NCI-H345 (cell line): ENCODE measurements around the gene AMOTL1.

Experiments used
- DNase-seq: peaks from one replicate; lab custom pipeline; 2025; lab: John Stamatoyannopoulos, UW

The AMOTL1 gene

GRCh38 chr11:94767701-94768601 lies at the start of gene AMOTL1:
Gene AMOTL1, plus strand, starts transcription at chr11:94768356. Its CDS starts 156 bp downstream, at chr11:94768512.
- peak; percentile 93 for DNase-seq

GRCh38 chr11:94719876-94720275 lies 48.3 kb upstream of the AMOTL1 start:
- DNase-seq = no peak

- DNase-seq = no peak
Observed at GRCh38 chr11:94721565-94722292, 46.4 kb upstream of the AMOTL1 start.

GRCh38 chr11:94722735-94723134 lies 45.4 kb upstream of the AMOTL1 start:
- DNase-seq = no peak

- no peak for DNase-seq
Observed at GRCh38 chr11:94725097-94725496, 43.1 kb upstream of the AMOTL1 start.

GRCh38 chr11:94727819-94728218 lies 40.3 kb upstream of the AMOTL1 start:
- no peak for DNase-seq

GRCh38 chr11:94728541-94728940 lies 39.6 kb upstream of the AMOTL1 start:
- DNase-seq = no peak

- DNase-seq = no peak
Observed at GRCh38 chr11:94728966-94729751, 39.0 kb upstream of the AMOTL1 start.

GRCh38 chr11:94730153-94730552 lies 38.0 kb upstream of the AMOTL1 start:
- no peak for DNase-seq

- peak; percentile 38 for DNase-seq
Observed at GRCh38 chr11:94731880-94732601, 36.1 kb upstream of the AMOTL1 start.

- DNase-seq = peak; percentile 35
Observed at GRCh38 chr11:94732617-94733281, 35.4 kb upstream of the AMOTL1 start.

GRCh38 chr11:94734563-94735275 lies 33.4 kb upstream of the AMOTL1 start:
- peak; percentile 46 for DNase-seq

- DNase-seq = no peak
Observed at GRCh38 chr11:94735907-94736306, 32.2 kb upstream of the AMOTL1 start.

GRCh38 chr11:94737171-94737611 lies 31.0 kb upstream of the AMOTL1 start:
- no peak for DNase-seq

GRCh38 chr11:94738746-94739145 lies 29.4 kb upstream of the AMOTL1 start:
- no peak for DNase-seq

GRCh38 chr11:94739331-94739730 lies 28.8 kb upstream of the AMOTL1 start:
- peak; percentile 27 for DNase-seq

- peak; percentile 82 for DNase-seq
Observed at GRCh38 chr11:94740083-94741021, 27.8 kb upstream of the AMOTL1 start.

GRCh38 chr11:94741022-94741679 lies 27.0 kb upstream of the AMOTL1 start:
- peak; percentile 76 for DNase-seq

GRCh38 chr11:94742665-94743064 lies 25.5 kb upstream of the AMOTL1 start:
- no peak for DNase-seq
